ENCODE data around the gene EPB41. TPM values are rescaled to one million over a fixed set of nuclear protein-coding genes. Genes with fewer than 3 reads are reported as not detected.

EPB41 gene
- total and polyA plus RNA-seq, 9 of the 15 experiments (the other 6 are each of a cell fraction or from before 2014, with no cell fraction given): 3.7 to 213 (median 141) TPM

DNA sequence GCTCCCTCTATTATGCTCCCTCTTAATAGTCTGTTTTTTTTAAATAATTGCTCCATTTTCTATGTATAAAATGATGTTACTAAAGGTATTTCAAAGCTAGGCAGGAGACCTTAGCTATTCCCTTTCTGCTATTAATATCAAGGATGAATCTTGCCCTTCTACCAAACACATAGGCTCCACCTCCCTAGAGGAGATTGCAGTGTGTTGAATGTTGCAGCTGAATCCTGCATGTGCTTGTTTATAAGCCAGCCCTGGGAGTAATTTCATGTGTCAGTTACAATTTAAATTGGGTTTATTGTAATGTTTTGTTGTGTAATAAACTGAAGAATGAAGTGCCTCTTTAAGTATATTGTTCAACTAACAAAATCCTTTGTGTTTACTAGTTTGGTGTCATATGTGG, 143.3 kb downstream of the EPB41 start:
- Histone ChIP-seq H3K9me3 (replicated peaks; ENCODE audit: control insufficient read depth, insufficient read depth, low read depth, low read length) (no peaks in the 10 kb centered on the region), H3K27me3 (ENCODE audit: control insufficient read depth in 2 of 2, insufficient read depth in 2 of 2, low read length in 2 of 2) (no peaks in the 10 kb centered on the region), H3K36me3 (ENCODE audit: control insufficient read depth, insufficient read depth, low read length) (peaks cover 65% of the 10 kb centered on the region), H3K9ac (ENCODE audit: insufficient read depth in 1 of 2, low read depth in 2 of 2, low read length in 2 of 2) (no peak overlapping the region), H3K79me2 (ENCODE audit: control insufficient read depth, insufficient read depth, low read length) (no peaks in the 10 kb centered on the region), H2AFZ (ENCODE audit: low read depth, low read length) (no peak overlapping the region), H3K27ac (ENCODE audit: extremely low read depth, low read depth, low read length) (no peak overlapping the region), H3K9me1 (ENCODE audit: control insufficient read depth, insufficient read depth, low read length) (no peaks in the 10 kb centered on the region), H3K4me2 (ENCODE audit: insufficient read depth, low read length) (no peak overlapping the region), H4K20me1 (replicated peaks; ENCODE audit: control insufficient read depth, insufficient read depth, low read length) (no peaks in the 10 kb centered on the region), H3K4me1 (replicated peaks in 1 of 2; ENCODE audit: control insufficient read depth in 2 of 2, insufficient read depth in 2 of 2, low read length in 2 of 2) (no peaks in the 10 kb centered on the region), H3K4me3 (no peak overlapping the region)
- DNase-seq (ENCODE audit: extremely low read depth in 1 of 4, low spot score in 3 of 4) (no peak), ATAC-seq (peak; percentile 41; the same call in 1 of the 3 replicates), FAIRE-seq (no peak)
- CTCF ChIA-PET (ENCODE audit: low intra/inter-chr PET ratio): no interaction called here
- BruUV-seq (replicated peaks): no TSS peak
- POLR2A ChIA-PET: interaction anchor here (0.5 kb wide), 1 partner anchor 48 kb away, joined by 3 read pairs; no protein-coding TSS in a partner anchor
- TF ChIP-seq POLR2B (IDR thresholded peaks at IDR 0.05; ENCODE audit: low read depth, partially characterized antibody) (no peak), NR2F6 (CRISPR knock-in tag; IDR thresholded peaks at IDR 0.05) (no peak), ESRRB (CRISPR knock-in tag; IDR thresholded peaks at IDR 0.05; ENCODE audit: borderline replicate concordance) (no peak), TRIM24 (IDR thresholded peaks at IDR 0.05) (no peak), MEIS2 (IDR thresholded peaks at IDR 0.05; ENCODE audit: partially characterized antibody) (no peak), SIRT6 (IDR thresholded peaks at IDR 0.05; ENCODE audit: low read depth, low read length) (no peak), TCF7 (IDR thresholded peaks at IDR 0.05; ENCODE audit: borderline replicate concordance) (no peak), ZNF24 (IDR thresholded peaks at IDR 0.05) (no peak), ZNF311 (CRISPR knock-in tag; IDR thresholded peaks at IDR 0.05) (no peak), ETV1 (tag; conservative IDR thresholded peaks at IDR 0.05; ENCODE audit: low read depth) (no peak), MAFG (tag; conservative IDR thresholded peaks at IDR 0.05) (no peak), ZNF143 (CRISPR knock-in tag; IDR thresholded peaks at IDR 0.05) (no peak), MCM7 (IDR thresholded peaks at IDR 0.05) (no peak), ZNF384 (IDR thresholded peaks at IDR 0.05; ENCODE audit: low read depth, low read length) (no peak), U2AF2 (optimal IDR thresholded peaks at IDR 0.05; ENCODE audit: low read depth, low read length) (no peak)
- TF ChIP-seq, protein P1, sequence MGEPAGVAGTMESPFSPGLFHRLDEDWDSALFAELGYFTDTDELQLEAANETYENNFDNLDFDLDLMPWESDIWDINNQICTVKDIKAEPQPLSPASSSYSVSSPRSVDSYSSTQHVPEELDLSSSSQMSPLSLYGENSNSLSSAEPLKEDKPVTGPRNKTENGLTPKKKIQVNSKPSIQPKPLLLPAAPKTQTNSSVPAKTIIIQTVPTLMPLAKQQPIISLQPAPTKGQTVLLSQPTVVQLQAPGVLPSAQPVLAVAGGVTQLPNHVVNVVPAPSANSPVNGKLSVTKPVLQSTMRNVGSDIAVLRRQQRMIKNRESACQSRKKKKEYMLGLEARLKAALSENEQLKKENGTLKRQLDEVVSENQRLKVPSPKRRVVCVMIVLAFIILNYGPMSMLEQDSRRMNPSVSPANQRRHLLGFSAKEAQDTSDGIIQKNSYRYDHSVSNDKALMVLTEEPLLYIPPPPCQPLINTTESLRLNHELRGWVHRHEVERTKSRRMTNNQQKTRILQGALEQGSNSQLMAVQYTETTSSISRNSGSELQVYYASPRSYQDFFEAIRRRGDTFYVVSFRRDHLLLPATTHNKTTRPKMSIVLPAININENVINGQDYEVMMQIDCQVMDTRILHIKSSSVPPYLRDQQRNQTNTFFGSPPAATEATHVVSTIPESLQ (CRISPR knock-in tag; IDR thresholded peaks at IDR 0.05): no peak
- TF ChIP-seq, protein P2, sequence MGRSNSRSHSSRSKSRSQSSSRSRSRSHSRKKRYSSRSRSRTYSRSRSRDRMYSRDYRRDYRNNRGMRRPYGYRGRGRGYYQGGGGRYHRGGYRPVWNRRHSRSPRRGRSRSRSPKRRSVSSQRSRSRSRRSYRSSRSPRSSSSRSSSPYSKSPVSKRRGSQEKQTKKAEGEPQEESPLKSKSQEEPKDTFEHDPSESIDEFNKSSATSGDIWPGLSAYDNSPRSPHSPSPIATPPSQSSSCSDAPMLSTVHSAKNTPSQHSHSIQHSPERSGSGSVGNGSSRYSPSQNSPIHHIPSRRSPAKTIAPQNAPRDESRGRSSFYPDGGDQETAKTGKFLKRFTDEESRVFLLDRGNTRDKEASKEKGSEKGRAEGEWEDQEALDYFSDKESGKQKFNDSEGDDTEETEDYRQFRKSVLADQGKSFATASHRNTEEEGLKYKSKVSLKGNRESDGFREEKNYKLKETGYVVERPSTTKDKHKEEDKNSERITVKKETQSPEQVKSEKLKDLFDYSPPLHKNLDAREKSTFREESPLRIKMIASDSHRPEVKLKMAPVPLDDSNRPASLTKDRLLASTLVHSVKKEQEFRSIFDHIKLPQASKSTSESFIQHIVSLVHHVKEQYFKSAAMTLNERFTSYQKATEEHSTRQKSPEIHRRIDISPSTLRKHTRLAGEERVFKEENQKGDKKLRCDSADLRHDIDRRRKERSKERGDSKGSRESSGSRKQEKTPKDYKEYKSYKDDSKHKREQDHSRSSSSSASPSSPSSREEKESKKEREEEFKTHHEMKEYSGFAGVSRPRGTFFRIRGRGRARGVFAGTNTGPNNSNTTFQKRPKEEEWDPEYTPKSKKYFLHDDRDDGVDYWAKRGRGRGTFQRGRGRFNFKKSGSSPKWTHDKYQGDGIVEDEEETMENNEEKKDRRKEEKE (IDR thresholded peaks at IDR 0.05; ENCODE audit: borderline replicate concordance in 1 of 2, control insufficient read depth in 1 of 2, low read depth in 2 of 2, low read length in 1 of 2): no peak
- intact Hi-C loops (cut with micrococcal nuclease) (no loop called here), in situ Hi-C loops (cut with MboI) (no loop called here)
